ENCODE measurements around the gene IL6. TPM values are rescaled to one million over a fixed set of nuclear protein-coding genes. Genes with fewer than 3 reads are reported as not detected.

The IL6 gene
- total RNA-seq, 1 experiment from 2014 or later = not detected

DNA sequence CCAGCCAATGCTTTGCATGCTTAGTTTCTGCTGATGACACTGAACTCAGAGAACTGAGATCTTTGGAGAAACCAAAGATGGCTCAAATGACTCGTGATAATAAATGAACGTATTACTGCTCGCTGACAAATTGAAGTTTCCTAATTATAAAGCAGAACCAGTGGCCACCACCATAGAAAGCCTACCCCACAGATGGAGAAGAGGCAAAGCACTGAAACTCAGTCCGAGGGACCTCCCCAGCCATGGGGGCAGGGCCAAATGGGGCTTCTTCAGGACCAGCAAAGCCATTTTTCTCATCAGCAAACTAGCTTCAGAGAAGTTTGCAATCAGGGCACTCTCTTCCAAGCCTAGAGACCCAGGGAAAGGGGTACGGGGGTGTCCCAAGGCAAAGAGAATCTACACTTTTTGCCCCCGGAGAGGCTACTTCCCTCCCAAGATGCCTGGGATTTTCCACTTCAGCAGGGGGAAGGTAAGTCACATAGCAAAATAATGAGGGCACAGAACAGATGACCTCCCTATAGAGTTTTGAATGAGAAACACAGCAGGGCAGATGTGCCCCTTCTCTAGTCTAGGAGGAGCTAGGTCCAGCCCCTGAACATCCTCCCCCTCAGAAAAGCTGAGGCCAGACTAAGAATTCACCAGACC lies 4.3 kb upstream of the IL6 start:
- H3K4me2 ChIP-seq (ENCODE audit: low read length) = no peak overlapping the region
- DNase-seq (ENCODE audit: low read depth, low spot score) (no peak), ATAC-seq (no peak)
- H3K36me3 ChIP-seq (ENCODE audit: control insufficient read depth in 1 of 2, insufficient read depth in 2 of 2, low read length in 2 of 2) = no peaks in the 10 kb centered on the region
- H3K9me2 ChIP-seq (ENCODE audit: insufficient read depth) = no peaks in the 10 kb centered on the region
- H3K27ac ChIP-seq (ENCODE audit: low read depth, low read length) = no peak overlapping the region
- ChIA-PET RAD21 (ENCODE audit: low non-redundant PET in 1 of 2, low total read pairs in 2 of 2, uncharacterized antibody in 2 of 2, unreplicated experiment in 2 of 2) (no interaction called here), CTCF (interaction anchor here (7.4 kb wide), 1 partner anchor 162 kb away, joined by 195 read pairs; no protein-coding TSS in a partner anchor), POLR2A (no interaction called here)
- BruUV-seq (replicated peaks) = no TSS peak
- H3K9me3 ChIP-seq (ENCODE audit: control insufficient read depth in 1 of 2, insufficient read depth in 1 of 2, low read depth in 1 of 2, low read length in 2 of 2) = no peaks in the 10 kb centered on the region
- no peak for TF ChIP-seq ELF1 (IDR thresholded peaks at IDR 0.05; ENCODE audit: borderline replicate concordance, low read depth)
- TF ChIP-seq JUND (IDR thresholded peaks at IDR 0.05) = no peak
- TF ChIP-seq, protein P1, sequence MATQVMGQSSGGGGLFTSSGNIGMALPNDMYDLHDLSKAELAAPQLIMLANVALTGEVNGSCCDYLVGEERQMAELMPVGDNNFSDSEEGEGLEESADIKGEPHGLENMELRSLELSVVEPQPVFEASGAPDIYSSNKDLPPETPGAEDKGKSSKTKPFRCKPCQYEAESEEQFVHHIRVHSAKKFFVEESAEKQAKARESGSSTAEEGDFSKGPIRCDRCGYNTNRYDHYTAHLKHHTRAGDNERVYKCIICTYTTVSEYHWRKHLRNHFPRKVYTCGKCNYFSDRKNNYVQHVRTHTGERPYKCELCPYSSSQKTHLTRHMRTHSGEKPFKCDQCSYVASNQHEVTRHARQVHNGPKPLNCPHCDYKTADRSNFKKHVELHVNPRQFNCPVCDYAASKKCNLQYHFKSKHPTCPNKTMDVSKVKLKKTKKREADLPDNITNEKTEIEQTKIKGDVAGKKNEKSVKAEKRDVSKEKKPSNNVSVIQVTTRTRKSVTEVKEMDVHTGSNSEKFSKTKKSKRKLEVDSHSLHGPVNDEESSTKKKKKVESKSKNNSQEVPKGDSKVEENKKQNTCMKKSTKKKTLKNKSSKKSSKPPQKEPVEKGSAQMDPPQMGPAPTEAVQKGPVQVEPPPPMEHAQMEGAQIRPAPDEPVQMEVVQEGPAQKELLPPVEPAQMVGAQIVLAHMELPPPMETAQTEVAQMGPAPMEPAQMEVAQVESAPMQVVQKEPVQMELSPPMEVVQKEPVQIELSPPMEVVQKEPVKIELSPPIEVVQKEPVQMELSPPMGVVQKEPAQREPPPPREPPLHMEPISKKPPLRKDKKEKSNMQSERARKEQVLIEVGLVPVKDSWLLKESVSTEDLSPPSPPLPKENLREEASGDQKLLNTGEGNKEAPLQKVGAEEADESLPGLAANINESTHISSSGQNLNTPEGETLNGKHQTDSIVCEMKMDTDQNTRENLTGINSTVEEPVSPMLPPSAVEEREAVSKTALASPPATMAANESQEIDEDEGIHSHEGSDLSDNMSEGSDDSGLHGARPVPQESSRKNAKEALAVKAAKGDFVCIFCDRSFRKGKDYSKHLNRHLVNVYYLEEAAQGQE (IDR thresholded peaks at IDR 0.05; ENCODE audit: low read depth) = no peak
- no peak for TF ChIP-seq RAD21 (IDR thresholded peaks at IDR 0.05; ENCODE audit: low read depth)
- TF ChIP-seq, protein P2, sequence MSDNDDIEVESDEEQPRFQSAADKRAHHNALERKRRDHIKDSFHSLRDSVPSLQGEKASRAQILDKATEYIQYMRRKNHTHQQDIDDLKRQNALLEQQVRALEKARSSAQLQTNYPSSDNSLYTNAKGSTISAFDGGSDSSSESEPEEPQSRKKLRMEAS (IDR thresholded peaks at IDR 0.05) = no peak
- TF ChIP-seq CBX3 (IDR thresholded peaks at IDR 0.05; ENCODE audit: low read depth) = no peak
- TF ChIP-seq FOSL1 (IDR thresholded peaks at IDR 0.05; ENCODE audit: low read depth) = no peak
- TF ChIP-seq EZH2phosphoT487 (IDR thresholded peaks at IDR 0.05; ENCODE audit: borderline replicate concordance) = no peak
- no peak for TF ChIP-seq POLR2AphosphoS5 (IDR thresholded peaks at IDR 0.05; ENCODE audit: low read depth, low read length)
- TF ChIP-seq ATF3 (IDR thresholded peaks at IDR 0.05) = no peak
- no peak for TF ChIP-seq SRF (IDR thresholded peaks at IDR 0.05; ENCODE audit: low read depth)
- TF ChIP-seq YY1 (IDR thresholded peaks at IDR 0.05; ENCODE audit: extremely low read depth, insufficient replicate concordance, low read depth, low read length) = no peak
- TF ChIP-seq, protein P3, sequence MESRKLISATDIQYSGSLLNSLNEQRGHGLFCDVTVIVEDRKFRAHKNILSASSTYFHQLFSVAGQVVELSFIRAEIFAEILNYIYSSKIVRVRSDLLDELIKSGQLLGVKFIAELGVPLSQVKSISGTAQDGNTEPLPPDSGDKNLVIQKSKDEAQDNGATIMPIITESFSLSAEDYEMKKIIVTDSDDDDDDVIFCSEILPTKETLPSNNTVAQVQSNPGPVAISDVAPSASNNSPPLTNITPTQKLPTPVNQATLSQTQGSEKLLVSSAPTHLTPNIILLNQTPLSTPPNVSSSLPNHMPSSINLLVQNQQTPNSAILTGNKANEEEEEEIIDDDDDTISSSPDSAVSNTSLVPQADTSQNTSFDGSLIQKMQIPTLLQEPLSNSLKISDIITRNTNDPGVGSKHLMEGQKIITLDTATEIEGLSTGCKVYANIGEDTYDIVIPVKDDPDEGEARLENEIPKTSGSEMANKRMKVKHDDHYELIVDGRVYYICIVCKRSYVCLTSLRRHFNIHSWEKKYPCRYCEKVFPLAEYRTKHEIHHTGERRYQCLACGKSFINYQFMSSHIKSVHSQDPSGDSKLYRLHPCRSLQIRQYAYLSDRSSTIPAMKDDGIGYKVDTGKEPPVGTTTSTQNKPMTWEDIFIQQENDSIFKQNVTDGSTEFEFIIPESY (IDR thresholded peaks at IDR 0.05; ENCODE audit: extremely low read depth, insufficient replicate concordance, low read length) = no peak
- no peak for TF ChIP-seq SIN3A (IDR thresholded peaks at IDR 0.05; ENCODE audit: low read depth)
- no peak for TF ChIP-seq POLR2A (IDR thresholded peaks at IDR 0.05; ENCODE audit: borderline replicate concordance, extremely low read depth, insufficient read depth, insufficient read length)
- TF ChIP-seq CEBPB (IDR thresholded peaks at IDR 0.05; ENCODE audit: low read depth) = no peak
- TF ChIP-seq EZH2 (IDR thresholded peaks at IDR 0.05) = no peak
- no peak for TF ChIP-seq SP1 (IDR thresholded peaks at IDR 0.05; ENCODE audit: low read depth)
- no peak for TF ChIP-seq TCF7L2 (IDR thresholded peaks at IDR 0.05; ENCODE audit: borderline replicate concordance, extremely low read depth, insufficient read depth, insufficient read length)
- no peak for TF ChIP-seq ZNF274 (IDR thresholded peaks at IDR 0.05; ENCODE audit: low read depth, low read length)
- no peak overlapping the region for H3K9ac ChIP-seq (ENCODE audit: low read length)
- peaks cover 0 to 12% of the 10 kb centered on the region in 2 experiments; a peak in 1 of 4 replicates for H3K4me1 ChIP-seq (ENCODE audit: control insufficient read depth in 1 of 2, insufficient read depth in 2 of 2, low read length in 2 of 2)
- H4K20me1 ChIP-seq (ENCODE audit: insufficient read depth) = no peaks in the 10 kb centered on the region
- intact Hi-C loops (cut with micrococcal nuclease) = no loop called here
- no peak overlapping the region for H3K4me3 ChIP-seq (replicated peaks in 1 of 2; ENCODE audit: low read depth in 1 of 2, low read length in 2 of 2)
- no peaks in the 10 kb centered on the region for H3K79me2 ChIP-seq (ENCODE audit: insufficient read depth, low read length)
- H3K27me3 ChIP-seq (ENCODE audit: insufficient read depth, low read length) = no peaks in the 10 kb centered on the region
- H2AFZ ChIP-seq (ENCODE audit: low read depth, low read length, poor library complexity, severe bottlenecking) = no peak overlapping the region

All from HCT116 (cell line).